ENCODE results near the gene SARDH.

SARDH gene

GRCh38 chr9:133741716-133742115 is 3.6 kb upstream of the SARDH start:
- in situ Hi-C loops (cut with MboI; ENCODE audit: low sequenced_read_pairs, unreplicated experiment), result loop anchor here (25.0 kb wide), 1 partner anchor 204 kb away; the partner anchor contains the start of gene ADAMTSL2
- TF ChIP-seq CTCF (IDR thresholded peaks at IDR 0.05; ENCODE audit: borderline replicate concordance, control extremely low read depth, extremely low read depth, insufficient read depth, missing control alignments), result no peak
- no peak for DNase-seq (ENCODE audit: low spot score)

GRCh38 chr9:133740911-133741310 is 2.8 kb upstream of the SARDH start:
- no peak for TF ChIP-seq CTCF (IDR thresholded peaks at IDR 0.05; ENCODE audit: borderline replicate concordance, control extremely low read depth, extremely low read depth, insufficient read depth, missing control alignments)
- in situ Hi-C loops (cut with MboI; ENCODE audit: low sequenced_read_pairs, unreplicated experiment), result loop anchor here (25.0 kb wide), 1 partner anchor 204 kb away; the partner anchor contains the start of gene ADAMTSL2

DNA sequence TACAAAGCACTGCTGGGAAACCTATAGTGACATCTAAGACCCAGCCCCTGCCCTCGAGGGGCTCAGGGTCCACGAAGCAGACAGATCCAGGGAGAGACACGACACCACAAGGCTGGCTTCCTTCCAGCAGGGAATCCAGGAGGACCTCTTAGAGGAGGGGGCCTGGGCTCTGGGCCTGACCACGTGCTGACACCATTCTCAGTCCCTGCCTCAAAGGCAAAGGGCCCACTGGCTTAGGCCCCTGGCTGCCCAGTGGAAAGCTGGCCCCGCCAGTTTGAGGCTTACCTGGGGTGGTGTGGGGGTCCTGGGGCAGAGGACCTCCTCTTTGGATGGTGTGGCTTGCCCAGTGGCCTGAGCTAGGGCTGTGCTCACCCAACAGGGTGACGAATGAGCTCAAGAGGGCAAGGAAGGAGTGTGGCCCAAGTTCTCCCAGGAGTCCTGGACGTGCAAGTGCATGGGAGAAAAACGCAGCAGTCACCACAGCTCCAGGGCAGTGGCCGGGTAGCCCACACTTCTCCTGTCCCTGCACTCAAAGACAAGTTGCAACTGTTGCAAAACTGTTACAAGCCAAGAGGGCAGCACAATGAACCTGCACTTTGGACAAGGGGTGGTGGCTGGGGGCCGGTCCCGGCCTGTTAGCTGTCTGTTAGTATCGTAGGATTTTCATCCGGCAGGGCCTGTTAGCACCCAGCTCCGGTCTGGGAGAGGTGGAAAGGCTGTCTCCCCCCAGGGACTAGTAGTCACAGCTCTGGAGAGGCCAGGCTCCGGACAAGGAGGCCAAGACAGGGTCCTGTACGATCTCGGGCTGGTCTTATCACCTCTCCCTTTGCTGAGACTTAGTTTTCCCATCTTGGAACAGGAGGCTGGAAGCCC is 1.5 kb upstream of the SARDH start:
- in situ Hi-C loops (cut with MboI; ENCODE audit: low sequenced_read_pairs, unreplicated experiment), result loop anchor here (25.0 kb wide), 1 partner anchor 202 kb away; the partner anchor contains the start of gene ADAMTSL2
- TF ChIP-seq CTCF (IDR thresholded peaks at IDR 0.05; ENCODE audit: borderline replicate concordance, control extremely low read depth, extremely low read depth, insufficient read depth, missing control alignments), result no peak
- DNase-seq (ENCODE audit: low spot score), result no peak

More at GRCh38 chr9:133740911-133741310, 2.8 kb upstream of the SARDH start:
- DNase-seq (ENCODE audit: low spot score), result no peak

DNA sequence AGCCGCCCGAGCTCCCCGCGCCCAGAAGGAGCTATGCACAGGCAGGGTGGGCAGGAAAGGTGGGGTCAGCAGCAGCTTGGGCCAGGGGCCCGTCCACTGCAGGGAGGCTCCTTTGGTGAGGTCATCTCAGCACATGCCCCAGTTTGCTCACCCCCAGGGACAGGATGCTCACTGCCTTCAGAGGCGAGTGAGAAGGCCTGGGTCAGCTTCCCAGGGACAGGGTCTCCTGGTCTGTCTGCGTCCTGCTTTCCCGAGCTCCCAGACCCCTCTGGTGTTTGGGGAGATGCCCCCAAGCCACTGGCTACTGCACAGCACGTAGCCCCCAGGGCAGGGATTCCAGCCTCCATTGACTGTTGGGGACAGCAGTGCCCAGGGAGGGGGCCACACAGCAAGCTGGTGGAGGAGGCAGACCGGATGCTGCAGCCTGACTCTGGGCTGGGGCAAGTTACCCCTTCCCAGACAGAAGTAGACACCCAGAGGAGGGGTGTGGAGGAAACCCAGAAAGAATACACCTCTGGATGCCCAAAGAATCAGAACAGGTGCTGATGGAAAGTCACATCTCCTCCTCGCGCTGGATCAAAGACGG is 581 bp upstream of the SARDH start:
- no peak for DNase-seq (ENCODE audit: low spot score)
- TF ChIP-seq CTCF (IDR thresholded peaks at IDR 0.05; ENCODE audit: borderline replicate concordance, control extremely low read depth, extremely low read depth, insufficient read depth, missing control alignments), result no peak
- in situ Hi-C loops (cut with MboI; ENCODE audit: low sequenced_read_pairs, unreplicated experiment), result loop anchor here (25.0 kb wide), 1 partner anchor 201 kb away; the partner anchor contains the start of gene ADAMTSL2

DNA sequence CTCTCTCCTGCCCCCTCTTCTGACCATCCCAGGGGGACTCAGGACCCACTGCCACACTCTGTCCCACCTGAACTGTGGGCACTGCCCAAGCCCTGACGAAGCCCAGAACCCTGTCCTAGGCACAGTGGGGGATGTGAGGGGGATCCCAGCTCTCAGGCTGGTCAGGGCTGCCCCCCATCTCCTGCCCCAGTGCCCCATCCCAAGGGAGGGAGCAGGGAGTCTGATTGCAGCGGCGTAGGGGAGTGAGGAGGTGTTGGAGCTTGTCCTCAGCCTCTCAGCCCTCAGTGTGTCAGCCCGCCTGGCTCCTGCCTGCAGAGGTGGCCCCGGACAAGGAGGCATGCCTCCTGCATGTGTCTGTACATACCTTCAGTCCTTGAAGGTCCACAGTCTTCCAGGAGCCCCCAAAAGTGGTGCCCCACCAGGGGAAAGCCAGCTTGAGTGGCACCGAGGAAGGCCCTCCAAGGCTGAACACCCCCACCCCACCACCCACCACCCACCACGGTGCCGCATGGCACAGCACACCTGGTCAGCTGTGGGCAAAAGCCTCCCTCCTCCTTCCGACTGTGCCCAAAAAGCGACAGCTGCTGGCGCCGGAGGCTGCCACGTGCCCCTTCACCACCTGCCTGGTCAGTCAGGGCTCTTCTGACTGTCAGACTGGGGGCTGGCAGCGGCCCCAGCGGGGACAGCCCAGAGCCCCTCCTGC is 930 bp downstream of the SARDH start:
- no peak for TF ChIP-seq CTCF (IDR thresholded peaks at IDR 0.05; ENCODE audit: borderline replicate concordance, control extremely low read depth, extremely low read depth, insufficient read depth, missing control alignments)
- DNase-seq (ENCODE audit: low spot score), result no peak
- in situ Hi-C loops (cut with MboI; ENCODE audit: low sequenced_read_pairs, unreplicated experiment), result loop anchor here (25.0 kb wide), 1 partner anchor 200 kb away; the partner anchor contains the start of gene ADAMTSL2

GRCh38 chr9:133735931-133736330 is 2.2 kb downstream of the SARDH start:
- DNase-seq (ENCODE audit: low spot score), result no peak
- in situ Hi-C loops (cut with MboI; ENCODE audit: low sequenced_read_pairs, unreplicated experiment), result loop anchor here (25.0 kb wide), 1 partner anchor 199 kb away; the partner anchor contains the start of gene ADAMTSL2
- TF ChIP-seq CTCF (IDR thresholded peaks at IDR 0.05; ENCODE audit: borderline replicate concordance, control extremely low read depth, extremely low read depth, insufficient read depth, missing control alignments), result no peak

All from GM13976 (cell line).